MM.1S (cell line): ENCODE measurements around the gene BAZ1A.

Experiments used
- CTCF ChIP-seq: fragments of 300-600 bp; sonication (generic); IDR thresholded peaks from 2 replicates; pipeline ENCODE4 v1.5.1; 2016; ENCODE audit warnings: antibody characterized with exemption, low read length, mixed read lengths
- EZH2 ChIP-seq: fragments of 300-600 bp; sonication (generic); optimal IDR thresholded peaks from 2 replicates; pipeline ENCODE3; 2017; ENCODE audit warnings: low read depth, mild to moderate bottlenecking, antibody characterized with exemption, low read length, mixed read lengths
- EZH2phosphoT487 ChIP-seq: fragments of 300-600 bp; sonication (generic); IDR thresholded peaks from 2 replicates; pipeline ENCODE4 v1.6.1; 2018; ENCODE audit warnings: antibody characterized with exemption, low read length

DNA sequence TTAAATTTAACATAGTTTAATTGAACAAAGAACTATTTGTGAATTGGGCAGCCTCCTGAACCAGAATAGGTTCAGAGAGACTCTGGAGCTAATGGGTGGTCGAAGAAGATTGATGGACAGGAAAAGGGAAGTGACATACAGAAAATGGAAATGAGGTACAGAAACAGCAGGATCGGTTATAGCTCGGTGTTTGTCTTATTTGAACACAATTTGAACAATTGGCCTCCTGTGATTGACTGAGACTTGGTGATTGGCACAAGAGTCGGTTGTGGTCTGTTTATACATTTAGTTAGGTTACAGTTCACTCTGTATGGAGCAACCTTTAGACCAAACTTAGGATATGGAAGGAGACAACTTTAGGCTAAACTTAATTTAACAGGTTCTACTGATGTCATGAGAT is 142.4 kb downstream of the BAZ1A start:
- no peak for TF ChIP-seq CTCF
- no peak for TF ChIP-seq EZH2
- TF ChIP-seq EZH2phosphoT487, result no peak
